SH-SY5Y (cell line): Measurements from ENCODE around the gene ARL14EP.

Experiments
- GATA2 ChIP-seq: IDR thresholded peaks from 2 replicates; pipeline ENCODE4 v1.6.1; 2011; ENCODE audit warnings: mild to moderate bottlenecking, low read depth, low read length
- GATA3 ChIP-seq: IDR thresholded peaks from 2 replicates; pipeline ENCODE4 v1.6.1; 2011; ENCODE audit warnings: low read depth, mild to moderate bottlenecking, low read length, moderate library complexity

GRCh38 chr11:30282289-30282631 lies 40.6 kb upstream of the ARL14EP start:
- TF ChIP-seq GATA2 (no peak), GATA3 (no peak)
